Measurements from ENCODE around the gene TSG101. TPM values are rescaled to one million over a fixed set of nuclear protein-coding genes. Genes with fewer than 3 reads are reported as not detected.

Gene TSG101
- total and polyA plus RNA-seq, 10 of the 15 experiments (the other 5 are each of a cell fraction or from before 2014, with no cell fraction given): 22.3 to 147 (median 84.9) TPM

- 93% methylated on average over 6 of the region's 6 CpGs for WGBS (ENCODE audit: insufficient coverage, insufficient replicate concordance, low lambda C conversion rate, missing lambda C conversion rate)
- no peak overlapping the region for H2AFZ ChIP-seq (ENCODE audit: control insufficient read depth, low read depth, low read length)
- no TSS peak for BruUV-seq (replicated peaks)
- ChIA-PET POLR2A (no interaction called here), CTCF (no interaction called here), SMC1A (ENCODE audit: uncharacterized antibody, unreplicated experiment) (no interaction called here), RAD21 (ENCODE audit: unreplicated experiment) (no interaction called here)
- in situ Hi-C loops (cut with MboI): no loop called here
- TF ChIP-seq BACH1 (IDR thresholded peaks at IDR 0.05; ENCODE audit: borderline replicate concordance): no peak
- no peak for TF ChIP-seq WRNIP1 (IDR thresholded peaks at IDR 0.05; ENCODE audit: borderline replicate concordance, low read depth, low read length)
- TF ChIP-seq, protein P1, sequence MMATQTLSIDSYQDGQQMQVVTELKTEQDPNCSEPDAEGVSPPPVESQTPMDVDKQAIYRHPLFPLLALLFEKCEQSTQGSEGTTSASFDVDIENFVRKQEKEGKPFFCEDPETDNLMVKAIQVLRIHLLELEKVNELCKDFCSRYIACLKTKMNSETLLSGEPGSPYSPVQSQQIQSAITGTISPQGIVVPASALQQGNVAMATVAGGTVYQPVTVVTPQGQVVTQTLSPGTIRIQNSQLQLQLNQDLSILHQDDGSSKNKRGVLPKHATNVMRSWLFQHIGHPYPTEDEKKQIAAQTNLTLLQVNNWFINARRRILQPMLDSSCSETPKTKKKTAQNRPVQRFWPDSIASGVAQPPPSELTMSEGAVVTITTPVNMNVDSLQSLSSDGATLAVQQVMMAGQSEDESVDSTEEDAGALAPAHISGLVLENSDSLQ (IDR thresholded peaks at IDR 0.05): no peak
- TF ChIP-seq MTA3 (IDR thresholded peaks at IDR 0.05; ENCODE audit: borderline replicate concordance, low read length): no peak
- TF ChIP-seq TCF3 (IDR thresholded peaks at IDR 0.05; ENCODE audit: borderline replicate concordance, insufficient read depth, low read depth, low read length): no peak
- TF ChIP-seq ZNF217 (IDR thresholded peaks at IDR 0.05): no peak
- TF ChIP-seq POU2F2 (IDR thresholded peaks at IDR 0.05; ENCODE audit: borderline replicate concordance, low read depth, low read length): no peak
- TF ChIP-seq CHD2 (IDR thresholded peaks at IDR 0.05; ENCODE audit: borderline replicate concordance, low read depth, low read length): no peak
- TF ChIP-seq ZSCAN29 (IDR thresholded peaks at IDR 0.05): no peak
- TF ChIP-seq ZNF24 (IDR thresholded peaks at IDR 0.05): no peak
- TF ChIP-seq ZZZ3 (IDR thresholded peaks at IDR 0.05; ENCODE audit: control insufficient read depth, insufficient read length, low read depth): no peak
- TF ChIP-seq TBL1XR1 (IDR thresholded peaks at IDR 0.05; ENCODE audit: low read depth, low read length): no peak
- TF ChIP-seq MEF2A (IDR thresholded peaks at IDR 0.05; ENCODE audit: insufficient read depth, low read depth, low read length): no peak
- TF ChIP-seq SREBF1 (IDR thresholded peaks at IDR 0.05; ENCODE audit: low read length): no peak
- TF ChIP-seq BMI1 (IDR thresholded peaks at IDR 0.05; ENCODE audit: borderline replicate concordance): no peak
- no peak overlapping the region for H3K9ac ChIP-seq (ENCODE audit: control insufficient read depth, insufficient read depth, low read length)
- peaks cover 3% of the 10 kb centered on the region; the same call in 1 of the 2 replicates for H3K4me1 ChIP-seq (ENCODE audit: control insufficient read depth, insufficient read depth, low read length)
- H3K27me3 ChIP-seq (replicated peaks in 1 of 2; ENCODE audit: control insufficient read depth in 2 of 2, insufficient read depth in 2 of 2, low read length in 1 of 2): no peaks in the 10 kb centered on the region
- no peak for FAIRE-seq
- no peak overlapping the region for H3K4me3 ChIP-seq
- H3K36me3 ChIP-seq (ENCODE audit: control insufficient read depth in 2 of 2, insufficient read depth in 2 of 2, low read length in 1 of 2): no peaks in the 10 kb centered on the region
- ATAC-seq: no peak; the same call in 2 of the 3 replicates
- H4K20me1 ChIP-seq (ENCODE audit: control insufficient read depth, insufficient read depth): no peaks in the 10 kb centered on the region
- intact Hi-C loops (cut with micrococcal nuclease; ENCODE audit: unreplicated experiment): no loop called here
- H3K9me3 ChIP-seq (replicated peaks; ENCODE audit: control insufficient read depth, insufficient read depth, low read length): no peaks in the 10 kb centered on the region
- DNase-seq (ENCODE audit: low read depth, low spot score): no peak
- no peaks in the 10 kb centered on the region for H3K79me2 ChIP-seq (ENCODE audit: control insufficient read depth, insufficient read depth, low read length)
- no peak overlapping the region for H3K4me2 ChIP-seq (ENCODE audit: control insufficient read depth, insufficient read depth)
- H3K27ac ChIP-seq (ENCODE audit: control insufficient read depth, insufficient read depth): no peak overlapping the region
These were observed 64.8 kb downstream of the TSG101 start for GRCh38 chr11:18461909-18462308.

All from GM12878 (cell line).